Measurements from ENCODE around the gene VAV3.

Gene VAV3

GRCh38 chr1:107941123-107941522 is 23.9 kb downstream of the VAV3 start:
- in situ Hi-C loops (cut with HindIII; ENCODE audit: low pct_ligation_motif_present, low pct_unique_long_range_greater_than_20kb, low sequenced_read_pairs) = no loop called here
- no peak for DNase-seq

GRCh38 chr1:107940701-107941100 is 24.3 kb downstream of the VAV3 start:
- DNase-seq = no peak
- in situ Hi-C loops (cut with HindIII; ENCODE audit: low pct_ligation_motif_present, low pct_unique_long_range_greater_than_20kb, low sequenced_read_pairs) = no loop called here

GRCh38 chr1:107940017-107940577 is 24.9 kb downstream of the VAV3 start:
- in situ Hi-C loops (cut with HindIII; ENCODE audit: low pct_ligation_motif_present, low pct_unique_long_range_greater_than_20kb, low sequenced_read_pairs) = no loop called here
- no peak for DNase-seq

- in situ Hi-C loops (cut with HindIII; ENCODE audit: low pct_ligation_motif_present, low pct_unique_long_range_greater_than_20kb, low sequenced_read_pairs) = no loop called here
- DNase-seq = no peak
Observed at GRCh38 chr1:107939256-107939655, 25.7 kb downstream of the VAV3 start.

GRCh38 chr1:107936498-107937481 is 28.2 kb downstream of the VAV3 start:
- in situ Hi-C loops (cut with HindIII; ENCODE audit: low pct_ligation_motif_present, low pct_unique_long_range_greater_than_20kb, low sequenced_read_pairs) = no loop called here
- peak; percentile 49 for DNase-seq

- in situ Hi-C loops (cut with HindIII; ENCODE audit: low pct_ligation_motif_present, low pct_unique_long_range_greater_than_20kb, low sequenced_read_pairs) = no loop called here
- DNase-seq = no peak
Observed at GRCh38 chr1:107935396-107936064, 29.4 kb downstream of the VAV3 start.

GRCh38 chr1:107934578-107934977 is 30.4 kb downstream of the VAV3 start:
- in situ Hi-C loops (cut with HindIII; ENCODE audit: low pct_ligation_motif_present, low pct_unique_long_range_greater_than_20kb, low sequenced_read_pairs) = no loop called here
- no peak for DNase-seq

GRCh38 chr1:107933736-107934135 is 31.2 kb downstream of the VAV3 start:
- DNase-seq = no peak
- in situ Hi-C loops (cut with HindIII; ENCODE audit: low pct_ligation_motif_present, low pct_unique_long_range_greater_than_20kb, low sequenced_read_pairs) = no loop called here

- in situ Hi-C loops (cut with HindIII; ENCODE audit: low pct_ligation_motif_present, low pct_unique_long_range_greater_than_20kb, low sequenced_read_pairs) = no loop called here
- DNase-seq = no peak
Observed at GRCh38 chr1:107930292-107930691, 34.7 kb downstream of the VAV3 start.

- in situ Hi-C loops (cut with HindIII; ENCODE audit: low pct_ligation_motif_present, low pct_unique_long_range_greater_than_20kb, low sequenced_read_pairs) = no loop called here
- no peak for DNase-seq
Observed at GRCh38 chr1:107927820-107928219, 37.2 kb downstream of the VAV3 start.

- in situ Hi-C loops (cut with HindIII; ENCODE audit: low pct_ligation_motif_present, low pct_unique_long_range_greater_than_20kb, low sequenced_read_pairs) = no loop called here
- DNase-seq = no peak
Observed at GRCh38 chr1:107926436-107927080, 38.4 kb downstream of the VAV3 start.

GRCh38 chr1:107925565-107925964 is 39.4 kb downstream of the VAV3 start:
- in situ Hi-C loops (cut with HindIII; ENCODE audit: low pct_ligation_motif_present, low pct_unique_long_range_greater_than_20kb, low sequenced_read_pairs) = no loop called here
- DNase-seq = no peak

- DNase-seq = no peak
- in situ Hi-C loops (cut with HindIII; ENCODE audit: low pct_ligation_motif_present, low pct_unique_long_range_greater_than_20kb, low sequenced_read_pairs) = no loop called here
Observed at GRCh38 chr1:107920999-107921398, 44.0 kb downstream of the VAV3 start.

GRCh38 chr1:107920561-107920960 is 44.4 kb downstream of the VAV3 start:
- no peak for DNase-seq

GRCh38 chr1:107919953-107920352 is 45.0 kb downstream of the VAV3 start:
- in situ Hi-C loops (cut with HindIII; ENCODE audit: low pct_ligation_motif_present, low pct_unique_long_range_greater_than_20kb, low sequenced_read_pairs) = no loop called here
- no peak for DNase-seq

More at GRCh38 chr1:107920561-107920960, 44.4 kb downstream of the VAV3 start:
- in situ Hi-C loops (cut with HindIII; ENCODE audit: low pct_ligation_motif_present, low pct_unique_long_range_greater_than_20kb, low sequenced_read_pairs) = no loop called here

GRCh38 chr1:107914119-107914765 is 50.7 kb downstream of the VAV3 start:
- in situ Hi-C loops (cut with HindIII; ENCODE audit: low pct_ligation_motif_present, low pct_unique_long_range_greater_than_20kb, low sequenced_read_pairs) = no loop called here
- no peak for DNase-seq

- DNase-seq = no peak
- in situ Hi-C loops (cut with HindIII; ENCODE audit: low pct_ligation_motif_present, low pct_unique_long_range_greater_than_20kb, low sequenced_read_pairs) = no loop called here
Observed at GRCh38 chr1:107912656-107913055, 52.3 kb downstream of the VAV3 start.

- in situ Hi-C loops (cut with HindIII; ENCODE audit: low pct_ligation_motif_present, low pct_unique_long_range_greater_than_20kb, low sequenced_read_pairs) = no loop called here
- DNase-seq = no peak
Observed at GRCh38 chr1:107900090-107900945, 64.7 kb downstream of the VAV3 start.
